ENCODE results near the gene RTN4R. TPM values are rescaled to one million over a fixed set of nuclear protein-coding genes. Genes with fewer than 3 reads are reported as not detected.
A peak's percentile ranks its signal among the peaks of the same experiment; 100 is the strongest.

The RTN4R gene
- total and polyA plus RNA-seq, 9 of the 15 experiments (the other 6 are each of a cell fraction or from before 2014, with no cell fraction given), result 0.04 to 2.8 (median 1.4) TPM; not detected in 3

DNA sequence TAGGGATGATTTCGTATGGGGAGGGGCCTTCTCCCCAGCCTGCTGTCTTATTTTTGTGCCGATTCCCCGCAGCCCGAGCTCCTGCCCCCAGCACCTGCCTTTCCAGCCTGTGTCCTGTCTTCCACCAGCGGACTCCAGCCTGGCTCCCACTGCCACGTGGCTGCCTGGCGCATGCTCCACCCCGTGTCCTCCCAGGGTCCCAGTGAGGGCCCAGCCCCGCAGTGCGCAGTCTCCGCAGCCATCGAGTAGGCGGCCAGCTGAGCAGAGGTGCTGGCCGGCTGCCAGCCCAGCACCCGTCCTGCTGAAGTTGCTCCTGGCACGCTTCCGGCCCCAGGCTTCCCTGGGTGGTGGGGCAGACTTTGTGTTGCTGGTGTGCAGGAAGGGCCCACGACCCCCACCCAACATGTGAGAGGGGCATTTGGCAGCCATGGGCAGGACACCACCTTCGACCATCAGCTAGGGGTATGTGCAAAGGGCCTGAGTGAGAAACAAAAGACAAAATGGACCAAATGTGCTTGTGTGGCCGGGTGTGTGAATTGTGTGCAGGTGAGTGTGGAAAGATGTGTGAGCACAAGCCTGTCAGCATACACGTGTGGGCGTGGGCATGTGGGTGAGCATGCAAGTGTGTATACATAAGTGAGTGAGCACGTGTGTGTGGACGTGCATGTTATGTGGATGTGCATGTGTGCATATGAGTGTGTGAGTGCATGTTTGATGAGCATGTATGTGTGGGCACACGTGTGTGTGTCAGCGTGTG, 55.9 kb downstream of the RTN4R start:
- peak; percentile 39 for ATAC-seq
- 20% methylated on average over 26 of the region's 26 CpGs for WGBS (ENCODE audit: insufficient coverage, low coverage, missing lambda C conversion rate)
- intact Hi-C loops (cut with micrococcal nuclease), result no loop called here
- in situ Hi-C loops (cut with MboI), result no loop called here
- Histone ChIP-seq H3K4me2 (ENCODE audit: insufficient read depth, low read length) (peak overlapping the region; percentile 30), H3K36me3 (ENCODE audit: control insufficient read depth, insufficient read depth, low read length) (no peaks in the 10 kb centered on the region), H3K9me1 (ENCODE audit: control insufficient read depth, insufficient read depth, low read length) (no peaks in the 10 kb centered on the region), H2AFZ (ENCODE audit: low read depth, low read length) (peak overlapping the region; percentile 36), H3K9ac (ENCODE audit: insufficient read depth in 1 of 2, low read depth in 2 of 2, low read length in 2 of 2) (peak overlapping the region; percentile 29 to 79; a peak in 3 of 4 replicates), H4K20me1 (replicated peaks; ENCODE audit: control insufficient read depth, insufficient read depth, low read length) (peaks cover 50% of the 10 kb centered on the region), H3K4me1 (replicated peaks in 1 of 2; ENCODE audit: control insufficient read depth in 2 of 2, insufficient read depth in 2 of 2, low read length in 2 of 2) (peaks cover 12 to 71% of the 10 kb centered on the region in 2 experiments), H3K79me2 (ENCODE audit: control insufficient read depth, insufficient read depth, low read length) (peaks cover 6% of the 10 kb centered on the region), H3K27ac (ENCODE audit: extremely low read depth, low read depth, low read length) (no peak overlapping the region), H3K4me3 (no peak overlapping the region), H3K27me3 (ENCODE audit: control insufficient read depth in 2 of 2, insufficient read depth in 2 of 2, low read length in 2 of 2) (peaks cover 33 to 50% of the 10 kb centered on the region in 2 experiments), H3K9me3 (replicated peaks; ENCODE audit: control insufficient read depth, insufficient read depth, low read depth, low read length) (no peaks in the 10 kb centered on the region)
- FAIRE-seq, result peak; percentile 52
- no TSS peak for BruUV-seq (replicated peaks)
- peak; percentile 85 to 100 (median 96) for DNase-seq (ENCODE audit: extremely low read depth in 1 of 4, low spot score in 3 of 4)
- CTCF ChIA-PET (ENCODE audit: low intra/inter-chr PET ratio), result no interaction called here
- POLR2A ChIA-PET, result interaction anchor here (0.7 to 4.0 kb wide), 8 partner anchors 10 to 816 kb away, joined by 3 to 38 read pairs (median 3); partner anchors contain the start of gene DGCR6L
- TF ChIP-seq RBBP5 (IDR thresholded peaks at IDR 0.05; ENCODE audit: borderline replicate concordance, insufficient read depth, low read length, poor library complexity, severe bottlenecking) (peak; percentile 45), NEUROD1 (IDR thresholded peaks at IDR 0.05; ENCODE audit: borderline replicate concordance, low read depth, low read length, partially characterized antibody) (no peak), PPARD (CRISPR knock-in tag; IDR thresholded peaks at IDR 0.05) (no peak), ESRRA (IDR thresholded peaks at IDR 0.05; ENCODE audit: borderline replicate concordance, low read depth) (no peak), RB1 (IDR thresholded peaks at IDR 0.05; ENCODE audit: low read depth) (peak; percentile 37; the same call in 1 of the 2 replicates), ZNF133 (CRISPR knock-in tag; IDR thresholded peaks at IDR 0.05) (no peak), MYC (IDR thresholded peaks at IDR 0.05; ENCODE audit: low read depth, low read length) (peak; percentile 87), MYC (CRISPR knock-in tag; IDR thresholded peaks at IDR 0.05; ENCODE audit: borderline replicate concordance, low read depth) (no peak), CHD4 (IDR thresholded peaks at IDR 0.05; ENCODE audit: insufficient read depth, insufficient replicate concordance, low read depth, low read length, poor library complexity, severe bottlenecking) (peak; percentile 35), CTBP1 (IDR thresholded peaks at IDR 0.05; ENCODE audit: borderline replicate concordance) (no peak; the same call in 1 of the 2 replicates), KLF1 (tag; IDR thresholded peaks at IDR 0.05) (no peak), ZNF354B (CRISPR knock-in tag; IDR thresholded peaks at IDR 0.05) (no peak), NR4A1 (CRISPR knock-in tag; IDR thresholded peaks at IDR 0.05) (peak; percentile 64; the same call in 1 of the 2 replicates), NR4A1 (tag; IDR thresholded peaks at IDR 0.05) (no peak)
- TF ChIP-seq, protein P1, sequence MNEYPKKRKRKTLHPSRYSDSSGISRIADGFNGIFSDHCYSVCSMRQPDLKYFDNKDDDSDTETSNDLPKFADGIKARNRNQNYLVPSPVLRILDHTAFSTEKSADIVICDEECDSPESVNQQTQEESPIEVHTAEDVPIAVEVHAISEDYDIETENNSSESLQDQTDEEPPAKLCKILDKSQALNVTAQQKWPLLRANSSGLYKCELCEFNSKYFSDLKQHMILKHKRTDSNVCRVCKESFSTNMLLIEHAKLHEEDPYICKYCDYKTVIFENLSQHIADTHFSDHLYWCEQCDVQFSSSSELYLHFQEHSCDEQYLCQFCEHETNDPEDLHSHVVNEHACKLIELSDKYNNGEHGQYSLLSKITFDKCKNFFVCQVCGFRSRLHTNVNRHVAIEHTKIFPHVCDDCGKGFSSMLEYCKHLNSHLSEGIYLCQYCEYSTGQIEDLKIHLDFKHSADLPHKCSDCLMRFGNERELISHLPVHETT (CRISPR knock-in tag; conservative IDR thresholded peaks at IDR 0.05 in 1 of 2, IDR thresholded peaks at IDR 0.05 in 1 of 2), result no peak
- TF ChIP-seq, protein P2, sequence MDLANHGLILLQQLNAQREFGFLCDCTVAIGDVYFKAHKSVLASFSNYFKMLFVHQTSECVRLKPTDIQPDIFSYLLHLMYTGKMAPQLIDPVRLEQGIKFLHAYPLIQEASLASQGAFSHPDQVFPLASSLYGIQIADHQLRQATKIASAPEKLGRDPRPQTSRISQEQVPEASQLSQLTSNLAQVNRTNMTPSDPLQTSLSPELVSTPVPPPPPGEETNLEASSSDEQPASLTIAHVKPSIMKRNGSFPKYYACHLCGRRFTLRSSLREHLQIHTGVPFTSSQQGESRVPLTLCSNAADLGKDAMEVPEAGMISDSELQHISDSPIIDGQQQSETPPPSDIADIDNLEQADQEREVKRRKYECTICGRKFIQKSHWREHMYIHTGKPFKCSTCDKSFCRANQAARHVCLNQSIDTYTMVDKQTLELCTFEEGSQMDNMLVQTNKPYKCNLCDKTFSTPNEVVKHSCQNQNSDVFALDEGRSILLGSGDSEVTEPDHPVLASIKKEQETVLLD (IDR thresholded peaks at IDR 0.05), result peak; percentile 80; the same call in 1 of the 2 replicates
- TF ChIP-seq, protein P3, sequence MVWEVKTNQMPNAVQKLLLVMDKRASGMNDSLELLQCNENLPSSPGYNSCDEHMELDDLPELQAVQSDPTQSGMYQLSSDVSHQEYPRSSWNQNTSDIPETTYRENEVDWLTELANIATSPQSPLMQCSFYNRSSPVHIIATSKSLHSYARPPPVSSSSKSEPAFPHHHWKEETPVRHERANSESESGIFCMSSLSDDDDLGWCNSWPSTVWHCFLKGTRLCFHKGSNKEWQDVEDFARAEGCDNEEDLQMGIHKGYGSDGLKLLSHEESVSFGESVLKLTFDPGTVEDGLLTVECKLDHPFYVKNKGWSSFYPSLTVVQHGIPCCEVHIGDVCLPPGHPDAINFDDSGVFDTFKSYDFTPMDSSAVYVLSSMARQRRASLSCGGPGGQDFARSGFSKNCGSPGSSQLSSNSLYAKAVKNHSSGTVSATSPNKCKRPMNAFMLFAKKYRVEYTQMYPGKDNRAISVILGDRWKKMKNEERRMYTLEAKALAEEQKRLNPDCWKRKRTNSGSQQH (CRISPR knock-in tag; IDR thresholded peaks at IDR 0.05), result no peak

All from K562 (cell line).